NCI-H510A treated with DMSO at 0.1 percent for 48 hours (cell line): ENCODE measurements around the gene CDC26.
A peak's percentile ranks its signal among the peaks of the same experiment; 100 is the strongest.
"Not testable (repeated sequence)": the region's sequence is repeated elsewhere in the genome, so short reads cannot be mapped to it uniquely, and the experiment has no call there.

ENCODE experiments used
- DNase-seq: peaks from one replicate; lab custom pipeline; 2025; lab: John Stamatoyannopoulos, UW

The CDC26 gene

GRCh38 chr9:113238202-113238858 is 37.0 kb downstream of the CDC26 start:
- no peak for DNase-seq

DNA sequence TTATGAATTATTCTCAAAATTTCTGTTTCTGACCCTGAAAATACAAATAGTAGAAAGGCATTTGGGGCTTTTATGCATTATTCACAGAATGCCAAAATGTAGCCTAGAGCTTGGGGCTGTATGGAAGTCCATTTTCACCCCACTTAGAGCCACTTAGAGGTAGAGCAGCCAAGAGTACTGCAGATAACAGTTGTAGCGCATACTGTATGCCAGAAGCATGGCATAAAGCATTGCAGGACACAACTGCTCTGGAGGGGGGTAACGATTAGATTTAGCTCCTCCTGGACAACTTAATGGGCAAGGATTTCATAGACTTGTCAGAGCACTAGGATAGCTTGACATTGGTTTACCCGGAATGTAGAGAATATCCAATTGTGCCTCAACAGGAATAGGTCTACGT is 38.3 kb downstream of the CDC26 start:
- no peak for DNase-seq

DNA sequence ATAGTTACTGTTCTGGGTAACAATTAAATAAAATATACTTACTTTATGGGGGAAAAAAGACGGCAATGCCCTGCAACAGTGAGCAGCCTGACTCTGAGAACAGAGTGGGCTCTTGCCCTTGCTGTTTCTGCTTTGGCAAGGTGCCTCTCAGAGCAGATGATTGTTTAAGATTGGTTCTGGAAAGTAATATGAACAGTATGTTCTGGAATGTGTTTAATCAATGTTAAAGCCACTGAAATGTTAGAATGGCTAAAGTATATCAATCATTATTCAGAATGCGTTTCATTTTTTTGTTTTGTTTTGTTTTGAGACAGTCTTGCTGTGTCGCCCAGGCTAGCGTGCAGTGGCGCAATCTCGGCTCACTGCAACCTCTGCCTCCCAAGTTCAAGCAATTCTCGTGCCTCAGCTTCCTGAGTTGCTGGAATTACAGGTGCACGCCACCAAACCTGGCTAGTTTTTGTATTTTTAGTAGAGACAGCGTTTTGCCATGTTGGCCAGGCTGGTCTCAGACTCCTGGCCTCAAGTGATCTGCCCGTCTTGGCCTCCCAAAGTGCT is 39.6 kb downstream of the CDC26 start:
- not testable (repeated sequence) for DNase-seq

- no peak for DNase-seq
Measured at GRCh38 chr9:113231701-113232100, 43.7 kb downstream of the CDC26 start.

DNA sequence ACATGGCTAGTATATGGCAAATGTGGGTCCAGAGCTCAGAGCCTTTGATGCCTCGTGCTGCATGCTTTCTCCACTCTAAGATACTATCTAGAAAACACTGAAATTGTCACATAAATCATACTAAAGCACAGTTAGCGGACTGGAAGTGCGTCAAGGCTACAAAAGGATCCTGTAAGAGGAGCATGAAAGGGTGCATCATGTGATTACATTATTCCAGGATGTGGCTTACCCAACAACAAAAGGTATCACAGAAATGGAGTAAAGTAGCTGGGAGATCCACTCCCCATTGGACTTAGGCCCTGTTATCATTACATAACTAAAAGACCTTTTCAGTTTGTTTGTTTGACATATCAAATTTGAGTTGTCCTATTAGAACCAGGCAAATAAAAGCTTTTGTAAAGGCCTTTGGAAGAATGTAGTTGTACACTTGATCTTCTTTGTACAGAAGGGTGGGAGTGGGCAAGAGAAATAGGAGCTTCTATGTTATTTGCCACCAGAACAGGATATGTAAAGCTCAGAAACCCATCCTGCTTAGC is 47.2 kb downstream of the CDC26 start:
- no peak for DNase-seq

DNA sequence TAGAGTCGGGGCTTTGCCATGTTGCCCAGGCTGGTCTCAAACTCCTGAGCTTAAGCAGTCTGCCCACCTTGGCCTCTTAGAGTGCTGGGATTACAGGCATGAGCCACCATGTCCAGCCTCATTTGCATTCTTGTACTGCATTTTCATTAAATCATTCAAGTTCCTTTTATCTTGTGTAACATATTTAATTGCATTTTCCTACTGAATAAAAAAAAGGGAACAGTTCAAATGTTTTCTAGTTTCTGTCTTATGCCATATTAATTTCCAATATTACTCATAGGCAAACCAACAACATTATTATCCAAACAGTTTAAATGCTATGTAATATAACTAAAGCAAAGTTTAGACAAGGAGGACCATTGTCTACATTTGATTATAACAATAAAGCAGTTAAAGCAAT is 47.9 kb downstream of the CDC26 start:
- DNase-seq, result no peak

- no peak for DNase-seq
Measured at GRCh38 chr9:113223963-113224362, 51.4 kb downstream of the CDC26 start.

- DNase-seq, result peak; percentile 3
Measured at GRCh38 chr9:113222482-113222841, 52.9 kb downstream of the CDC26 start.

DNA sequence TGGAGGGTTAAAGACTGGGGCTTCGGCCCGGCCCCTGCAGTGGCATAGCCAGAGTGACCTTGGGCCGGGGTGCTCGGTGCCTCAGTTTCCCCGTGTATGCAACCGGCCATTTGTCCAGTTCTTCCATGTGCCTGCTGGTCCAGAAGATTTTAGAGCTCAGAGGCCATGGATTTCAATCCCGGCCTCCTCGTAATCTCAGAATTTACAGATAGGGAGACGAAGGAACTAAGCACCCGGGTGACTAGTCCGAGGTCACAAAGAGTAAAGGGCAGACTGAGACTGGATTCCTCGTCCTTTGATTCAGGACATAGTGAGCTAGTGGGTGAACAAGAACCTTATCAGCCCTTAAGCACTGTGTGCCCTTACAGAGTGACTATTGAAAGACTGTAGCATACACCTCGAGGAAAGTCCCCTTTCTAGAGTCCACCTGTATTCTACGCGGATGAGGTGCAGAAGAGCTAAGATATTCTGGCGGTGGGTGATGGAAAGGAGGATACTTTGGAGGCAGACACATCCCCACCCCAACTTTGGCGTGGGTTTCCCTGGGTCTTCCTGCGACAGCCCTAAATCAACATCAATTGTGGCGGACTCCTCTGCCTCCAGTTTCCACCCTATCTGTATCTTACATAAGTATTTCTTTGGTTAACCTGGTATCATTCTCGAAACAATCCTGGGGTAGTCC is 53.4 kb downstream of the CDC26 start:
- peak; percentile 61 for DNase-seq

DNA sequence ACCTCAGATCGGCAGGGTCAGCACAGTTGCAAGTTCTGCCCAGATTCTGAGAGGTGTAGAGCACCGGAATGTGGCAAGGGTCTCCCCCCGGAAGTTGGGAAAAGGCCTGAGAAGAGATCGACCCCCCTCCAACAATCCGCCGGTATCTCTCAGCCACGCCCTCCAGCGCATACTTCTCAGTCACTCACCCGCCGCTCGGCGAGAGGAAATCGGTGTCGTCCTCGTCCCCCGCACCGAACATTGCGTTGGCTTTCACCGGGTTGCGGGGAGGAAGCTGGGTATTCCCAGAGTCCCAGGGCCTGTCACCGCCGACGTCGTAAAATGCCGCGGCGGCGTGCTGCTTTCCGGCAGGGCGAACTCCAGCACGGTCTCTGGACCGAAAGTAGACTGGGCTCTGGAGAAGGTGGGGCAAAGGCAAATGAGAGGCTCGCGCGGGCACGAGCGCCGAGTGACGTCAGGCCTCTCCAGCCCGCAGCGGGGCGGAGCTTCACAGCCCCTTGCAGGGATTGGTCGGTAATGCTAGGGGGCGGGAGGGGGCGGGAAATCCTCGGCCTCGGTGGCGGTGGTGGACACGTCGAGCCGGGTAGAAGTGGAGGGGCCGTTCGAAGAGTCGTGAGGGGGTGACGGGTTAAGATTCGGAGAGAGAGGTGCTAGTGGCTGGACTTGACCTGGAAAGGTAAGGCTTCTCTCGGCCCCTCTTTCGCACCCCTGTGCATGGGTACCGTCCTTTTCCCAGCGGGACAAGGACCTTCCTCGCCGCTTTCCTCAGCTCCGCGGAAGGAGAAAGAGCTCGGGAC is 54.2 kb downstream of the CDC26 start, which contains the start of the genes FKBP15 and SLC31A1:
TSS of gene FKBP15 (minus strand) at position 275 of the 797 bp plus-strand sequence. CDS start at position 241, 34 bp downstream.
TSS of gene SLC31A1 (plus strand) at position 542 of the 797 bp plus-strand sequence. CDS start 34,605 bp downstream, outside the sequence.
- DNase-seq, result peak; percentile 95

GRCh38 chr9:113220467-113221002 is 54.8 kb downstream of the CDC26 start:
- DNase-seq, result no peak

- DNase-seq, result no peak
Measured at GRCh38 chr9:113219969-113220368, 55.4 kb downstream of the CDC26 start.

- DNase-seq, result no peak
Measured at GRCh38 chr9:113219186-113219936, 56.0 kb downstream of the CDC26 start.
